Astrocyte (in vitro differentiated cells and primary cell): ENCODE measurements around the gene OR2W1. TPM values are rescaled to one million over a fixed set of nuclear protein-coding genes. Genes with fewer than 3 reads are reported as not detected.

Experiments used
- DNase-seq: peaks from one replicate; pipeline ENCODE4 v3.0.0-alpha.2; 2010; ENCODE audit warnings: low read depth
- FAIRE-seq: peaks from 2 replicates; lab custom pipeline; 2011; peaks lifted over from hg19 to GRCh38; lab: Jason Lieb, UNC
- H2AFZ ChIP-seq: 2 replicates; pipeline ENCODE4 v1.6.0; 2012; ENCODE audit warnings: low read depth, low read length, inconsistent platforms
- H3K27ac ChIP-seq: 2 replicates; pipeline ENCODE4 v1.5.1; 2011; ENCODE audit warnings: low read depth, low read length, inconsistent platforms
- H3K27me3 ChIP-seq: 2 replicates; pipeline ENCODE4 v1.6.0; 2011; ENCODE audit warnings: low read length, inconsistent platforms; ENCODE audit not compliant: insufficient read depth
- H3K36me3 ChIP-seq: 2 replicates; pipeline ENCODE4 v1.5.1; 2011; ENCODE audit warnings: low read length, inconsistent platforms; ENCODE audit not compliant: insufficient read depth
- H3K4me1 ChIP-seq: 2 replicates; pipeline ENCODE4 v1.5.1; 2011; ENCODE audit warnings: low read length, inconsistent platforms; ENCODE audit not compliant: insufficient read depth
- H3K4me2 ChIP-seq: 2 replicates; pipeline ENCODE4 v1.6.0; 2012; ENCODE audit warnings: low read length, inconsistent platforms
- H3K4me3 ChIP-seq: 2 replicates; pipeline ENCODE4 v1.5.1; 2011; ENCODE audit warnings: low read depth, mild to moderate bottlenecking, low read length, inconsistent platforms; ENCODE audit not compliant: insufficient read depth
- H3K79me2 ChIP-seq: 2 replicates; pipeline ENCODE4 v1.6.0; 2012; ENCODE audit warnings: mild to moderate bottlenecking, low read length, inconsistent platforms; ENCODE audit not compliant: insufficient read depth
- H3K9ac ChIP-seq: 2 replicates; pipeline ENCODE4 v1.6.0; 2012; ENCODE audit warnings: mild to moderate bottlenecking, low read length, inconsistent platforms
- H3K9me3 ChIP-seq: 2 replicates; pipeline ENCODE4 v1.5.1; 2012; ENCODE audit warnings: low read depth, mild to moderate bottlenecking, low read length, inconsistent platforms; ENCODE audit not compliant: insufficient read depth
- H4K20me1 ChIP-seq: 2 replicates; pipeline ENCODE4 v1.6.0; 2012; ENCODE audit warnings: low read length, inconsistent platforms; ENCODE audit not compliant: insufficient read depth
- H3K27ac Mint-ChIP-seq: one replicate; pipeline ENCODE4 v1.8.0; 2021; ENCODE audit warnings: mild to moderate bottlenecking, mixed read lengths; ENCODE audit not compliant: unreplicated experiment
- H3K27me3 Mint-ChIP-seq: one replicate; pipeline ENCODE4 v1.8.0; 2021; ENCODE audit warnings: low read depth, mixed read lengths; ENCODE audit not compliant: unreplicated experiment
- H3K36me3 Mint-ChIP-seq: one replicate; pipeline ENCODE4 v1.8.0; 2021; ENCODE audit warnings: low read depth, mixed read lengths; ENCODE audit not compliant: unreplicated experiment
- H3K4me1 Mint-ChIP-seq: one replicate; pipeline ENCODE4 v1.8.0; 2021; ENCODE audit warnings: low read depth, mixed read lengths; ENCODE audit not compliant: unreplicated experiment
- H3K4me3 Mint-ChIP-seq: one replicate; pipeline ENCODE4 v1.8.0; 2021; ENCODE audit warnings: mild to moderate bottlenecking, moderate library complexity, mixed read lengths; ENCODE audit not compliant: unreplicated experiment
- H3K9me3 Mint-ChIP-seq: one replicate; pipeline ENCODE4 v1.8.0; 2021; ENCODE audit warnings: mild to moderate bottlenecking, mixed read lengths; ENCODE audit not compliant: unreplicated experiment
- EZH2 ChIP-seq: IDR thresholded peaks from 2 replicates; pipeline ENCODE4 v1.6.1; 2012; ENCODE audit warnings: mild to moderate bottlenecking, low read length, inconsistent platforms; ENCODE audit not compliant: insufficient read depth
- total RNA-seq: library from RNA; stranded (reverse); gene quantifications from 2 replicates; pipeline ENCODE4 v1.2.1, GENCODE V29; 2021
- TF ChIP-seq, protein P1 (sequence below): IDR thresholded peaks from 2 replicates; pipeline ENCODE4 v1.5.1; 2011; ENCODE audit warnings: low read depth, mild to moderate bottlenecking, inconsistent platforms, low read length, moderate library complexity; ENCODE audit not compliant: insufficient read depth

The OR2W1 gene
- total RNA-seq, 1 donor from 2014 or later = not detected

- FAIRE-seq = no peak
- Mint-ChIP-seq H3K36me3 (no peaks in the 10 kb centered on the region), H3K27ac (no peak overlapping the region), H3K4me3 (no peak overlapping the region), H3K4me1 (no peaks in the 10 kb centered on the region), H3K27me3 (peaks cover 13% of the 10 kb centered on the region), H3K9me3 (no peaks in the 10 kb centered on the region)
- Histone ChIP-seq H3K36me3 (no peaks in the 10 kb centered on the region), H3K4me1 (no peaks in the 10 kb centered on the region), H3K4me2 (no peak overlapping the region), H3K4me3 (no peak overlapping the region), H3K9ac (no peak overlapping the region), H4K20me1 (no peaks in the 10 kb centered on the region), H2AFZ (no peak overlapping the region), H3K27ac (no peak overlapping the region), H3K27me3 (no peaks in the 10 kb centered on the region), H3K79me2 (no peaks in the 10 kb centered on the region), H3K9me3 (peaks cover 2% of the 10 kb centered on the region)
- TF ChIP-seq, protein P1, sequence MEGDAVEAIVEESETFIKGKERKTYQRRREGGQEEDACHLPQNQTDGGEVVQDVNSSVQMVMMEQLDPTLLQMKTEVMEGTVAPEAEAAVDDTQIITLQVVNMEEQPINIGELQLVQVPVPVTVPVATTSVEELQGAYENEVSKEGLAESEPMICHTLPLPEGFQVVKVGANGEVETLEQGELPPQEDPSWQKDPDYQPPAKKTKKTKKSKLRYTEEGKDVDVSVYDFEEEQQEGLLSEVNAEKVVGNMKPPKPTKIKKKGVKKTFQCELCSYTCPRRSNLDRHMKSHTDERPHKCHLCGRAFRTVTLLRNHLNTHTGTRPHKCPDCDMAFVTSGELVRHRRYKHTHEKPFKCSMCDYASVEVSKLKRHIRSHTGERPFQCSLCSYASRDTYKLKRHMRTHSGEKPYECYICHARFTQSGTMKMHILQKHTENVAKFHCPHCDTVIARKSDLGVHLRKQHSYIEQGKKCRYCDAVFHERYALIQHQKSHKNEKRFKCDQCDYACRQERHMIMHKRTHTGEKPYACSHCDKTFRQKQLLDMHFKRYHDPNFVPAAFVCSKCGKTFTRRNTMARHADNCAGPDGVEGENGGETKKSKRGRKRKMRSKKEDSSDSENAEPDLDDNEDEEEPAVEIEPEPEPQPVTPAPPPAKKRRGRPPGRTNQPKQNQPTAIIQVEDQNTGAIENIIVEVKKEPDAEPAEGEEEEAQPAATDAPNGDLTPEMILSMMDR = no peak
- TF ChIP-seq EZH2 = no peak
- no peak for DNase-seq
Observed at GRCh38 chr6:29082457-29082856, 37.5 kb upstream of the OR2W1 start.

DNA sequence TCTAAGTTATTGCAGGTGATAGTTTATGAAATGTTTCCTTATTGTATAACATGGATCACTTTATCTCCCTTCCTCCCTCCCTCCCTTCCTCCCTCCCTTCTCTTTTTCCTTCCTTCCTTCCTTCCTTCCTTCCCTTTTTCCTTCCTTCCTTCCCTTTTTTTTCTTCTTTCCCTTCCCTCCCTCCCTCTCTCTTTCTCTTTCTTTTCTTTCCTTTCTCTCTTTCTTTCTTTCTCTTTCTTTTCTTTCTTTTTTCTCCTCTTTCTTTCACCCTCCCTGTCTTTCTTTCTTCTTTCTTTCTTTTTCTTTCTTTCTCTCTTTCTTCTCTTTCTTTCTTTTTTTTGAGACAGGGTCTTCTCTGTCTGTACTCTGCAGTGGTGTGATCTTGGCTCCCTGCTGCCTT is 36.3 kb upstream of the OR2W1 start:
- Mint-ChIP-seq H3K36me3 (no peaks in the 10 kb centered on the region), H3K27me3 (peaks cover 11% of the 10 kb centered on the region), H3K27ac (no peak overlapping the region), H3K9me3 (no peaks in the 10 kb centered on the region), H3K4me1 (no peaks in the 10 kb centered on the region), H3K4me3 (no peak overlapping the region)
- no peak overlapping the region for H2AFZ ChIP-seq
- no peak overlapping the region for H3K4me3 ChIP-seq
- no peaks in the 10 kb centered on the region for H4K20me1 ChIP-seq
- no peaks in the 10 kb centered on the region for H3K4me1 ChIP-seq
- no peaks in the 10 kb centered on the region for H3K36me3 ChIP-seq
- H3K27ac ChIP-seq = no peak overlapping the region
- no peak overlapping the region for H3K4me2 ChIP-seq
- H3K9me3 ChIP-seq = peaks cover 2% of the 10 kb centered on the region
- no peak for FAIRE-seq
- TF ChIP-seq, protein P1 = no peak
- TF ChIP-seq EZH2 = no peak
- H3K9ac ChIP-seq = no peak overlapping the region
- no peaks in the 10 kb centered on the region for H3K27me3 ChIP-seq
- no peaks in the 10 kb centered on the region for H3K79me2 ChIP-seq
- no peak for DNase-seq

GRCh38 chr6:29079203-29079602 is 34.2 kb upstream of the OR2W1 start:
- Histone ChIP-seq H3K9me3 (peaks cover 2% of the 10 kb centered on the region), H4K20me1 (no peaks in the 10 kb centered on the region), H3K9ac (no peak overlapping the region), H3K36me3 (no peaks in the 10 kb centered on the region), H3K4me2 (no peak overlapping the region), H3K27ac (no peak overlapping the region), H3K4me1 (no peaks in the 10 kb centered on the region), H2AFZ (no peak overlapping the region), H3K79me2 (no peaks in the 10 kb centered on the region), H3K27me3 (no peaks in the 10 kb centered on the region), H3K4me3 (no peak overlapping the region)
- Mint-ChIP-seq H3K4me3 (no peak overlapping the region), H3K27me3 (peaks cover 20% of the 10 kb centered on the region), H3K9me3 (no peaks in the 10 kb centered on the region), H3K27ac (no peak overlapping the region), H3K4me1 (no peaks in the 10 kb centered on the region), H3K36me3 (no peaks in the 10 kb centered on the region)
- no peak for DNase-seq
- TF ChIP-seq, protein P1 = no peak
- TF ChIP-seq EZH2 = no peak
- no peak for FAIRE-seq
